Limb (tissue), 2 donors: ENCODE measurements around the gene MEGF8.

Experiments used
- DNase-seq, 2 donors: peaks; one replicate each; pipeline ENCODE4 v3.0.0-alpha.2; 2016; ENCODE audit errors: extremely low spot score in 2 of 2

Gene MEGF8

GRCh38 chr19:42303101-42303464 lies 22.4 kb upstream of the MEGF8 start:
- DNase-seq, result no peak

GRCh38 chr19:42303876-42304275 lies 21.6 kb upstream of the MEGF8 start:
- no peak for DNase-seq

- DNase-seq, result no peak
Observed at GRCh38 chr19:42306646-42307045, 18.8 kb upstream of the MEGF8 start.

GRCh38 chr19:42309686-42310085 lies 15.7 kb upstream of the MEGF8 start:
- DNase-seq, result no peak

DNA sequence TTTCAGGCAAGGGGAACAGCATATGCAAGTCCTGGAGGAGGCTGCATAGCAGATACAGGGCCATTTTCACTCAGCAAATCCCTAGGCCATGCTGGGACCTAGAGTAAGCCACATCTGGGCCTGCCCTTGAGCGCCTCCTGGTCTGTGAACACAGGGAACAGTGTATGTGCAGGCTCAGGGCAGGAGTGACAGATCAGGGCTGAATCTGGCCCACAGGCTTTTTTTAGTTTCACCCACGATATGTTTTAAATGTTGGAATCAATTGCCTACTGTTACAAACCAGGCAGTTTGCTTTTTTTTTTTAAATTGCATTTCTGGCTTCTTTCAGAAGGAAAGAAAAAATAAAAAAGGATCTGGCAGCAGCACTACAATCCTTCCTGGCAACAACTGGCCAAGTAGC lies 13.8 kb upstream of the MEGF8 start:
- DNase-seq, result no peak

DNA sequence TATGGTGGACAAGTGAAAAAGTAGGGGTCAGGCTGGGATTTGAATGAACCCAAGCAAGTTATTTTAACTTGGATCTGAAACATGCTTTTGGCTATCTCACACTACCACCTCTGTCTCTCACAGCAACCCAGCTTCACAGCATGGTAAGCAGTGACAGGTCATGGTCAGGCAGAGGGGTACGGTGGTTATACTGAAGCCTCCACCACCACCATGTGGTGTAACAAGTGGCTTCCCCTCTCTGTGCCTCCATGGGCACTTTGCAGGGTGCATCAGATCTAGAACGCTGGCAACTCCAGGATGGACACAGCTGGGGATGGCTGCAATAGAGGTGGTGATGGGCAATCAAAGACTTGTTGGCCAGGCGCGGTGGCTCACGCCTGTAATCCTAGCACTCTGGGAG lies 13.1 kb upstream of the MEGF8 start:
- no peak for DNase-seq

DNA sequence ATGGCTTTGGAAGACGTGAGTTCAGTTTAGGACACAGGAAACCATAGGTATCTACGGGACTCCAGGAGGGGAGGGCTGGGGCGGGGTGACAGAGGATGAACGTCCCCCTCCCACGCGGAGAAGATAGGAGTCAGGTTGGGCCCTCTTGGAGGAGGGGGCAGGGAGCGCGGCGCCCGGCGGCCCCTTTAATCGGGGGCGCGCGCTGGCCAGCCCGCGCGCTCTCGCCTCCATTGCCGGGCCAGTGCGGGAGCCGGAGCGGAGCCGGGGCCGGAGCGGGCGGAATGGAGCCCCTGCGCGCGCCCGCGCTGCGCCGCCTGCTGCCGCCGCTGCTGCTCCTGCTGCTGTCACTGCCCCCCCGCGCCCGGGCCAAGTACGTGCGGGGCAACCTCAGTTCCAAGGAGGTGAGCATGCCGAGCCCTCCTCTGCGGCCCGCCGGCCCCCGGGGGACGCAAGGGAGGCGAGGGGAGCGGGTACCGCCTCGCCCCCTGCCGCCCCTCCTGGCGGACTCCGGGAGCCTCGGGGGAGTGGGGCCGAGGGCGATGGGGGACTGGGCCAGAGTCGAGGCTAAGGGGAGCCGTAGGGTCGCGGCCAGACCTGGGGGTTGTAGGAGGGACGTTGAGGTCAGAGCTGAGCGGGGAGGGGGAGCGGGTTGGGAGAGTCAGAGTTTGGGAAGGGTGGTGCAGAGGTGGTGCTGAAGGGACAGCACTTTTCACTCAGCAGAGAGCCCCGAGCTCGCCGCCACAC lies 12.2 kb upstream of the MEGF8 start, which contains the start of gene TMEM145:
TSS of gene TMEM145 (plus strand) at position 214 of the 744 bp plus-strand sequence. CDS start at position 282, 68 bp downstream.
- DNase-seq, result peak; percentile 54 to 80

DNA sequence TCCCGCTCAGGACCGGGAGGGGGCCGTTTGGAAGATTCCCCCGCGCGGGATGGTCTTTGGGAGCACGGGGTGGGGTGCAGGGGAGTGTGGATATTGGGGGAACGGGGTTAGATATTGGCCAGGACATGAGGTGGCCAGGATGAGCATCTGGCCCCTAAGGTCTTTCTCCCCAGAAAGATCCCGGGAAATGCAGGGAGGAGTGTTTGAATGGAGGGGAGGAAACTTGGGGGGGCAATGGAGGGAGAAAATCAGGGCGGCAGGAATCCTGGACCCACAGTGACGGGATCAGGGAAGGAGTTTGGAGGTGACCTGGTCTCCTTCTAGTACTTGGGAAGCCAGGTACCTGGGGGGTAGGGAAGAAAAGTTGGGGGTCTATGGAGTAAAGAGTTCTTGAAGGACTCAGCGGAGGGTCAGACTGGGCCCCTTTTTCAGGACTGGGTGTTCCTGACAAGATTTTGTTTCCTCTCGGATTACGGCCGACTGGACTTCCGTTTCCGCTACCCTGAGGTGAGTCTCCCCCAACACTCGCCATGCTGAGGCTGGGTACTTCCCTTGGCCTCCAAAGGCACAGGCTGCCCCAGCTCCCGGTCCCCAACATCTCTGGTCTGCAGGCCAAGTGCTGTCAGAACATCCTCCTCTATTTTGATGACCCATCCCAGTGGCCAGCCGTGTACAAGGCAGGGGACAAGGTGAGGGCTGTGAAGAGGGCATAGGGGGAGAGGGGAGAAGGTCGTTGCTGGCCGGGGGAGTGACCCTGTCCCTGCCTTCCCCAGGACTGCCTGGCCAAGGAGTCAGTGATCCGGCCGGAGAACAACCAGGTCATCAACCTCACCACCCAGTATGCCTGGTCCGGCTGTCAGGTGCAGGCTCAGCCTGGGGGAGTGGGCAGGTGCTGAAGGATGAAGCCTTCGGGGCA lies 11.3 kb upstream of the MEGF8 start:
- no peak for DNase-seq

DNA sequence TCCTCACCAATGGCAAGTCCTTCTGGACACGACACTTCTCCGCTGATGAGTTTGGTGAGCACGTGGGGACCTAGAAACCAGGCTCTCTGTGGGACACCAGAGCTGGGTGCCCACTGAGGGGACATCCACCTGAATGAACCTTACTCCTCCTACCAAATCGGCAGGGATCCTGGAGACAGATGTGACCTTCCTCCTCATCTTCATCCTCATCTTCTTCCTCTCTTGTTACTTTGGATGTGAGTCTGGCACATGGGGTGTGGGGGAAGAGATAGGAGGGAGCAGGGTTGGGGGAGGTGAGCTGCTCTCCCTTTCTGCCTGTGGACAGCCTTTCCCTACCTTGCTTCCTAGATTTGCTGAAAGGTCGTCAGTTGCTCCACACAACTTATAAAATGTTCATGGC lies 10.4 kb upstream of the MEGF8 start:
- DNase-seq, result no peak

- no peak for DNase-seq
Observed at GRCh38 chr19:42316223-42317211, 8.9 kb upstream of the MEGF8 start.

DNA sequence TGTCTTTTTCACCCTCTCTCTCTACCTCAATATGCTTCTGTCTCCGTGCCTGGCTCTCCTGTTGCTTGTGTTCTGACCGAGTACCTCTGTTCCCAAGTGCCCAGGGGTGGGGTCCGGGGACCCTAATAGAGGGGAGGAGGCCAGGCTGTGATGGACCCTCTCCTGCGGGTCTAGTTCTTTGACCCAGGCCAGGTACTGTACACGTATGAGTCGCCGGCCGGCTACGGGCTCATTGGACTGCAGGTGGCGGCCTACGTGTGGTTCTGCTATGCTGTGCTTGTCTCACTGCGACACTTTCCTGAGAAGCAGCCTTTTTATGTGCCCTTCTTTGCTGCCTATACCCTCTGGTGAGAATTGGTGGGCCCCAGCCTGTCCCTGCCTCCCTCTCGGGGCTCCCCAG lies 7.9 kb upstream of the MEGF8 start:
- no peak for DNase-seq

GRCh38 chr19:42322305-42322704 lies 3.1 kb upstream of the MEGF8 start:
- no peak for DNase-seq

DNA sequence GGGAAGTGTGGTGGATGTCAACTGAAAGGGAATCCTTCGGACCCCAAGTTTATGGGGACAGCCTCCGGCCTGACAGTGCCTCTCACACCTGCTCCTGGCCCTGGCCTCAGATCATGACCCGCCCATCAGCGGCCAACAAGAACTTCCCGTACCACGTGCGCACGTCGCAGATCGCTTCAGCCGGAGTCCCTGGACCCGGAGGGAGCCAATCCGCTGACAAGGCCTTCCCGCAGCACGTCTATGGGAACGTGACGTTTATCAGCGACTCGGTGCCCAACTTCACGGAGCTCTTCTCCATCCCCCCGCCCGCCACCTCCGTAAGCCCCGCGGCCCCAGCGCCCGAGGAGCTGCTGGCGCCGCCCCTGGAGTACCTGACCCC lies 2.0 kb upstream of the MEGF8 start:
- peak in 1 of 2 donors; percentile 40 for DNase-seq

DNA sequence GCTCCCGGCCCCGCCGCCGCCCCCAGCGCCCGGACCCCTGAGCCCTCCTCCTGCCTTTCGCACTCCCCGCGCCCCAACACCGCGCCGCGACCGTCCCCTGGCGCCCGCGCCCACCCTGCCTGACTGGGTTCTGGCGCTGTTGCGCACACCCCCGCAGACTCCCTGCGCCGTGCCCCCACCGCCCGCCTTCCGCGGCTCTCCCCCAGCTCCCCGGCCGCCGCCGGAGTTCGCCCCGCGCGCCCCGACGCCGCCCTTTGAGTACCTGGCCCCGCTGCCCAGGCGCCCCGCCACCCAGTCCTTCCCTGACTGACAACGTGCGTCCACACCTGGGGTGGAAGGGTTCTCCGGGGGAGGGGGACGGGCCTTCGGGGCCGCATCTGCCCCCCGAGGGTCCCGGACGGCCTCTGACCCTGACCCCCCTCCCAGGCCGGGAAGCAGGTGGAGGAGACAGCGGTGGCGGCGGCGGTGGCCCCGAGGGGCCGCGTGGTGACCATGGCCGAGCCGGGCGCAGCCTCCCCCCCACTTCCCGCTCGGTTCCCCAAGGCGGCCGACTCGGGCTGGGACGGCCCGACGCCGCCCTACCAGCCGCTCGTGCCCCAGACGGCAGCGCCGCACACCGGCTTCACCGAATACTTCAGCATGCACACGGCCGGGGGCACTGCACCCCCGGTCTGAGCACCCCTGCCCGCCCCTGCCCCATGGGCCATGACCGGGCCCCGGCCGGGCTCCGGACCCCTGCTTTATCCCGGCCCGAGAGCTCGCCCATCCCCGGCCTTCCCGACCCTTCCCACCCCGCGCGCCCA lies 1.4 kb upstream of the MEGF8 start:
- DNase-seq, result peak in 1 of 2 donors; percentile 52

- no peak for DNase-seq
Observed at GRCh38 chr19:42324655-42325307, 654 bp upstream of the MEGF8 start.

- DNase-seq, result peak in 1 of 2 donors; percentile 48
Observed at GRCh38 chr19:42325896-42326771, 699 bp downstream of the MEGF8 start.

DNA sequence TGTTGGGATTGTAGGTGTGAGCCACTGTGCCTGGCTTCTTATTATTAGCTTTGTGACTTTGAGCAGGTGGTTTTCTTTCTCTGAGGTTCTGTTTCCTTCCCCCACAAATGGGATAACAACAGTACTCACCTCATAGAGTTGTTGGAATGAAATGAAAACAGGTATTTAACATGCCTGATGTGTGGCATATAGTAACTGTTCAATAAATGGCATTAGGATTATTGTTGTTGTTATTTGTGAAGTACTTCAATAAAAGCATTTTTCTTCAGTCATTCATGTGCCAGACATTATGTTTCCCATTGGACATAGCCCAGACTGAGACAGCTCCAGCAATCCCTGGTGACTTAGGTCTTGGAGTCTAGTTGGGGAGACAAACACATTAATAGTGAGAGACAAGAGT lies 1.5 kb downstream of the MEGF8 start:
- DNase-seq, result no peak

DNA sequence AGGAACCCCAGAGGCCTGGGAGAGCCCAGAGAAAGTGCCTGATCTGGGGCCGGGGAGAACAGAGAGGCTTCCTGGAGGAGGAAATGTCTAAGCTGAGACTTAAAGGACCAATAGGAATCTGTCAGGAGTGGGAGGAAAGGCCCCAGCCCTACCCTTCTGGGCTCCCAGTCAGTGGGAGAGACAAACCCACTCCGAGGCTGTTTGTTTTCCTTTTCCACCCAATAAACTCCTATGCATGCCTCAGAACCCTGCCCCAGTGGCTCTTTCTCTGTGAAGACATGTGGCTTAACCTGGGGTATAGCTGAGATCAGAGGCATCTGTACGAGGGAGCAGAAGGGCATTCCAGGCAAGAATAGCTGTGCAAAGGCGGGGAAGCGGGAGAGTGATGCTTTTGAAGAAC lies 1.9 kb downstream of the MEGF8 start:
- DNase-seq, result no peak

DNA sequence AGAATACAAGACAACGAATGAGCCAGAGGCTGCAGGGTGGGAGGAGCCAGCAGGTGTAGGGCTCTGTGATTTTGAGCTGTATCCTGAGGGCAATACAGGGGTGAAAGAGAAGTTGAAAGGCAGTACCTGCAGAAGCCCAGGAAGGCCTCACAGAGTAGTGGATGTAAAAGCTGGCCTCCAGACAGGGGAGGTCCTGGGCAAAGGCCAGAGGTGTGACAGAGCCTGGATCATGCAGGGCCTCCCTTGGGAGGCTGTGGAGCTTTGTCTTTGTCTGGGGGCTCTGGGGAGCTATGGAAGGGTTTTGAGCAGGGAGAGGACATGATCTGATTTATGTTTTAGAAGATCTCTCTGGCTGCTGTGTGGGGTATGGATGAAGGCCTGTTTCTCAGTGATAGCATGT lies 2.7 kb downstream of the MEGF8 start:
- no peak for DNase-seq
